Upper lobe of left lung (tissue), 6 donors: ENCODE results near the gene OLIG1. TPM values are rescaled to one million over a fixed set of nuclear protein-coding genes. Genes with fewer than 3 reads are reported as not detected.

ENCODE experiments used
- ATAC-seq, 2 donors: fragments of 200-7000 bp; cut with Tn5 transposase; one replicate each; pipeline ENCODE4 v1.9.1; 2022; ENCODE audit warnings: mild to moderate bottlenecking in 2 of 2, moderate library complexity in 2 of 2; ENCODE audit not compliant: low FRiP score in 2 of 2
- DNase-seq, 2 donors: peaks; one replicate each; pipeline ENCODE4 v3.0.0-alpha.2; 2019 to 2020
- H3K27ac ChIP-seq, 4 donors: fragments of 200-600 bp; sonication (generic); one replicate each; pipeline ENCODE4 v1.5.1; 2016 to 2019
- H3K27me3 ChIP-seq, 4 donors: fragments of 200-600 bp; sonication (generic); one replicate each; pipeline ENCODE4 v1.5.1; 2017 to 2019
- H3K36me3 ChIP-seq, 4 donors: fragments of 200-600 bp; sonication (generic); one replicate each; pipeline ENCODE4 v1.5.1; 2016 to 2019
- H3K4me1 ChIP-seq, 4 donors: fragments of 200-600 bp; sonication (generic); one replicate each; pipeline ENCODE4 v1.5.1; 2018 to 2019
- H3K4me3 ChIP-seq, 4 donors: fragments of 200-600 bp; sonication (generic); one replicate each; pipeline ENCODE4 v1.5.1; 2017 to 2019; ENCODE audit warnings: mild to moderate bottlenecking in 2 of 4, moderate library complexity in 1 of 4
- H3K9me3 ChIP-seq, 4 donors: fragments of 200-600 bp; sonication (generic); one replicate each; pipeline ENCODE4 v1.5.1; 2018 to 2019
- CTCF ChIP-seq, 6 experiments: fragments of 450-650 bp in 4 of 6; fragments of 200-600 bp in 2 of 6; sonication (generic) in 2 of 6; IDR thresholded peaks; one replicate each; pipeline ENCODE4 v1.5.1; 2016 to 2019; ENCODE audit warnings: antibody characterized with exemption in 6 of 6
- EP300 ChIP-seq, 4 donors: sonication (generic); formaldehyde crosslinking; IDR thresholded peaks; one replicate each; pipeline ENCODE4 v1.5.1; 2017; ENCODE audit warnings: antibody characterized with exemption in 4 of 4, control low read depth in 2 of 4
- POLR2A ChIP-seq, 4 donors: fragments of 450-650 bp; IDR thresholded peaks; one replicate each; pipeline ENCODE4 v1.5.1; 2016 to 2017; ENCODE audit warnings: antibody characterized with exemption in 4 of 4, mild to moderate bottlenecking in 2 of 4
- POLR2AphosphoS5 ChIP-seq, 2 donors: sonication (generic); formaldehyde crosslinking; IDR thresholded peaks; one replicate each; pipeline ENCODE4 v1.5.1; 2017; ENCODE audit warnings: antibody characterized with exemption in 2 of 2
- WGBS, 2 donors: methylation state at CpG; one replicate each; pipeline ENCODE4 v1.1.5; 2017 to 2018; 5-methylcytosine and 5-hydroxymethylcytosine counted together
- total RNA-seq, 6 donors: library from RNA; depleted of rRNA in 4 of 6; stranded (reverse); fragments of >200 nt in 4 of 6; gene quantifications; one replicate each; pipeline versions ENCODE4 v1.1.0 to v1.2.1, GENCODE V29; 2016 to 2021
- donor health status: DM: no; HTN: no; CAD: no; lungs with moderate emphysema.
- donor health status: DM: no; HTN: yes; CAD: no; lungs with severe emphysema.

The OLIG1 gene
- total RNA-seq, 6 donors from 2014 or later: 0.54 to 3.2 (median 2.0) TPM; not detected in 1

- H3K27me3 ChIP-seq: no peaks in the 10 kb centered on the region
- no peaks in the 10 kb centered on the region for H3K36me3 ChIP-seq
- no peak overlapping the region for H3K27ac ChIP-seq
- WGBS, 2 donors: 58 to 63% methylated on average over 4 of the region's 4 CpGs
- TF ChIP-seq POLR2AphosphoS5 (IDR thresholded peaks at IDR 0.05) (no peak), EP300 (IDR thresholded peaks at IDR 0.05) (no peak), POLR2A (IDR thresholded peaks at IDR 0.05) (no peak), CTCF (IDR thresholded peaks at IDR 0.05) (no peak)
- no peak overlapping the region for H3K4me3 ChIP-seq
- H3K9me3 ChIP-seq: no peaks in the 10 kb centered on the region
- no peaks in the 10 kb centered on the region for H3K4me1 ChIP-seq
- peak in 1 of 2 donors; percentile 26 for ATAC-seq
- DNase-seq: peak in 1 of 2 donors; percentile 61
These were observed 19.6 kb downstream of the OLIG1 start for GRCh38 chr21:33089395-33090119.

DNA sequence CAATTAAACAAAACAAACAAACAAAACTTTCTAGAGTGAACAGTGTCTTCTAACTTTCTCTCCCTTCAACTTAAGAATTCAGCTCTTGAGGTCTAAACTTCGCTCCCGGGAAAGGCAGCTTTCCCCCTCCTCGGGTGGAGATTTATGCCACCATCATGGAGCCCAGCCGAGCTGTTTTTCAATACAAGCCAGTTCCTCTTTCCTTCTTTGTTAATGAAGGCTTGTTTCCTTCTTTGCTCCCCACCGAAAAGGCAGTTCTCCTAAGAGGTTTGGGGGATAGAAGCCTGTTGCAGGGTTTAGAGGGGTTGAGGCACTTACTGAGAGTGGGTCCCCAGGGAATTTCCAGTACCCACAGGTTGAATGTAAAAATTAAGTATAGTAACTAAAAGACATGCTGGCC lies 26.5 kb downstream of the OLIG1 start:
- Histone ChIP-seq H3K9me3 (no peaks in the 10 kb centered on the region), H3K4me3 (no peak overlapping the region), H3K36me3 (no peaks in the 10 kb centered on the region), H3K27ac (no peak overlapping the region), H3K4me1 (no peaks in the 10 kb centered on the region), H3K27me3 (no peaks in the 10 kb centered on the region)
- WGBS, 2 donors: 28% methylated on average over 5 of the region's 5 CpGs
- TF ChIP-seq POLR2AphosphoS5 (IDR thresholded peaks at IDR 0.05) (no peak), CTCF (IDR thresholded peaks at IDR 0.05) (no peak), POLR2A (IDR thresholded peaks at IDR 0.05) (no peak), EP300 (IDR thresholded peaks at IDR 0.05) (no peak)
- ATAC-seq (no peak), DNase-seq (no peak)

GRCh38 chr21:33099131-33099530 lies 29.2 kb downstream of the OLIG1 start:
- Histone ChIP-seq H3K27ac (no peak overlapping the region), H3K4me1 (no peaks in the 10 kb centered on the region), H3K9me3 (peaks cover 0 to under 1% (median 0%) of the 10 kb centered on the region in 4 donors), H3K36me3 (no peaks in the 10 kb centered on the region), H3K27me3 (no peaks in the 10 kb centered on the region), H3K4me3 (no peak overlapping the region)
- DNase-seq (no peak), ATAC-seq (no peak)
- WGBS, 2 donors: 77 to 80% methylated on average over 7 of the region's 7 CpGs
- no peak for TF ChIP-seq EP300 (IDR thresholded peaks at IDR 0.05)

DNA sequence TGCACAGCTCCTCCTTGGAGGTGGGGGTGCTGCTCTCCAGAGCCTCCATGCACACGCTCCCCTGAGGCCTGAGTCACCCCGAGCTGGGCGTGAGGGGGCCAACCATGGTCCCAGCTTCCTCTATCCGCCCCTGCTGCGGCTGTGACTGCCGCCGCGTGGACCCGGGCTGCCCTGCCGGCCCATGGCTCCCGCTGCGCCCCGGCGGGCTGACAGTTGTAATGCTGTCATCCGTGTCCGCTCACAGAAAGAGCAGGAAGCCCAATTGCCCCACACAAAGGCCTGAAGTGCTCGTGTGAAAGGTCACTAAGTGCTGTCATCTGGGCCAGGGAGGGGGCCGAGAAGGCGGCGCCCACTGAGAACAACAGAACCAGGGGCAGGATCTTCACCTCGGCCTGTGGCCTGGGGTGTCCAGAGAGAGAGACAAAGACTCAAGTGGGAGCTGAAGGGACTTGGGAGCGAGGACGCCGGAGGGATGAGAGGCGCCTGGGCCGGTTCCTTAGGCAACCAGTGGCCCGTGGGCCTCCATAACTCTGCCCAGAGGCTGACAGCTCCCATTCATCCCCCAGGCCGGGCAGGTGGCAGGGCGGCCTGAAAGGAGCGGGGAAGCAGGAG lies 31.5 kb downstream of the OLIG1 start:
- ATAC-seq: peak in 1 of 2 donors; percentile 42

More for the DNA sequence above, 31.5 kb downstream of the OLIG1 start:
- Histone ChIP-seq H3K36me3 (no peaks in the 10 kb centered on the region), H3K9me3 (peaks cover 0 to 5% (median 0%) of the 10 kb centered on the region in 4 donors), H3K4me1 (no peaks in the 10 kb centered on the region), H3K27me3 (no peaks in the 10 kb centered on the region), H3K27ac (no peak overlapping the region), H3K4me3 (no peak overlapping the region)
- WGBS, 2 donors: 62 to 70% methylated on average over 11 to 23 of the region's 30 CpGs
- peak; percentile 31 to 82 for DNase-seq
- peak in 1 of 6 experiments; percentile 8 for TF ChIP-seq CTCF (IDR thresholded peaks at IDR 0.05)
- no peak for TF ChIP-seq EP300 (IDR thresholded peaks at IDR 0.05)
